ENCODE measurements around the gene TRMT1.

DNA sequence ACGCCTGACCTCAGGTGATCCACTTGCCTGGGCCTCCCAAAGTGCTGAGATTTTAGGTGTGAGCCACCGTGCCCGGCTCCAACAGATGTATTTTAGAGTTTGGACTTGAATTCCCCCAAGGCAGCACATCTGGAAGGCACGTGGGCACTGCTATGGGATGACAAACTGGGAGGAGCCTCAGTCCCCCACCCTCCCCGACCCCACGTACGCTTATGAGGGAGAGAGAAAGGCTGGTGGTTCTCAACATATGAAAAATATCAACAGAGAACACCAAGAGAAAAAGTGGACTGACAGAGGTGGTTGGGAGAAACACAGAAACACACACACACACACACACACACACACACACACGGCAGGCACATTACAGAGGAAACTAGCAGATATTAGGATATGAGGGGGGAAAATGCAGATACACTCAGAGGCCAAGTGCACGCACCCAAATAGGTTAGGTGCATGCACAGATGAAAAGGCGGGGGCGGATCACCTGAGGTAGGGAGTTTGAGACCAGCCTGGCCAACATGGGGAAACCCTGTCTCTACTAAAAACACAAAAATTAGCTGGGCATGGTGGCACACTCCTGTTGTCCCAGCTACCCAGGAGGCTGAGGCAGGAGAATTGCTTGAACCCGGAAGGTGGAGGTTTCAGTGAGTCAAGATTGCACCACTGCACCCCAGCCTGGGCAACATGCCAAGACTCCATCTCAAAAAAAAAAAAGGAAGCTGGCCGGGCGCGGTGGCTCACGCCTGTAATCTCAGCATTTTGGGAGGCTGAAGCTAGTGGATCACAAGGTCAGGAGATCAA is 30.4 kb upstream of the TRMT1 start:
- TF ChIP-seq, protein P1, sequence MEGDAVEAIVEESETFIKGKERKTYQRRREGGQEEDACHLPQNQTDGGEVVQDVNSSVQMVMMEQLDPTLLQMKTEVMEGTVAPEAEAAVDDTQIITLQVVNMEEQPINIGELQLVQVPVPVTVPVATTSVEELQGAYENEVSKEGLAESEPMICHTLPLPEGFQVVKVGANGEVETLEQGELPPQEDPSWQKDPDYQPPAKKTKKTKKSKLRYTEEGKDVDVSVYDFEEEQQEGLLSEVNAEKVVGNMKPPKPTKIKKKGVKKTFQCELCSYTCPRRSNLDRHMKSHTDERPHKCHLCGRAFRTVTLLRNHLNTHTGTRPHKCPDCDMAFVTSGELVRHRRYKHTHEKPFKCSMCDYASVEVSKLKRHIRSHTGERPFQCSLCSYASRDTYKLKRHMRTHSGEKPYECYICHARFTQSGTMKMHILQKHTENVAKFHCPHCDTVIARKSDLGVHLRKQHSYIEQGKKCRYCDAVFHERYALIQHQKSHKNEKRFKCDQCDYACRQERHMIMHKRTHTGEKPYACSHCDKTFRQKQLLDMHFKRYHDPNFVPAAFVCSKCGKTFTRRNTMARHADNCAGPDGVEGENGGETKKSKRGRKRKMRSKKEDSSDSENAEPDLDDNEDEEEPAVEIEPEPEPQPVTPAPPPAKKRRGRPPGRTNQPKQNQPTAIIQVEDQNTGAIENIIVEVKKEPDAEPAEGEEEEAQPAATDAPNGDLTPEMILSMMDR (IDR thresholded peaks at IDR 0.05), result no peak
- TF ChIP-seq POLR2A (IDR thresholded peaks at IDR 0.05), result no peak
- TF ChIP-seq EP300 (IDR thresholded peaks at IDR 0.05), result no peak
- TF ChIP-seq POLR2AphosphoS5 (IDR thresholded peaks at IDR 0.05), result no peak
